Cardiac fibroblast (primary cell): ENCODE results near the gene FARS2.
A peak's percentile ranks its signal among the peaks of the same experiment; 100 is the strongest.

Experiments used
- DNase-seq, 2 donors: peaks; one replicate each; pipeline versions ENCODE4 v3.0.0 to v3.0.0-alpha.2; 2010; ENCODE audit warnings: low read depth in 2 of 2
- H3K4me3 ChIP-seq, 2 donors: replicated peaks in 1 of 2; 1 replicate in 1 of 2; 2 replicates in 1 of 2; pipeline ENCODE4 v1.5.1; 2011; ENCODE audit warnings: low read depth in 2 of 2, low read length in 2 of 2, mild to moderate bottlenecking in 2 of 2, moderate library complexity in 1 of 2
- CTCF ChIP-seq: IDR thresholded peaks from one replicate; pipeline ENCODE4 v1.5.1; 2011; ENCODE audit warnings: low read depth, mild to moderate bottlenecking, low read length, inconsistent platforms

FARS2 gene

GRCh38 chr6:5305968-5306626, 44.8 kb downstream of the FARS2 start:
- H3K4me3 ChIP-seq, result no peak overlapping the region
- DNase-seq, result peak in 1 of 2 donors; percentile 36
- TF ChIP-seq CTCF, result no peak

DNA sequence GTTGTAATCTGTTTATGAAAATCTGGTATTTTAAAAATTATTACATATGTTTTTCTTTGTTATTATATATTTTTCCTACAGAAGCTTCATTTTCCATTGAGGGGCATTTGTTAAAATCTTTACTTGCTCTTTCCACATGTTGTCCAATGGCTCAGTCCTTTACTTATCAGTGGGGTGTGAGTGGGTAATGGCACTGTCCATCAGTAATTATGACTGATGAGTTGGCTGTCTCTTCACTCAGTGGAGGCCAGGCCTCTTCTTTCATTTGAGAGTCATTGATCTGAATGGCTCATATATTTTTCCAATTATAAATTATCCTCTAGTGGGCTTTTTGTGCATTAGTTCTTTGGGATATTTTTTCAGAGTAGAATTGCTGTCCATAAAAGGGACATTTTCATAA, 45.7 kb downstream of the FARS2 start:
- no peak overlapping the region for H3K4me3 ChIP-seq
- no peak for DNase-seq
- no peak for TF ChIP-seq CTCF

DNA sequence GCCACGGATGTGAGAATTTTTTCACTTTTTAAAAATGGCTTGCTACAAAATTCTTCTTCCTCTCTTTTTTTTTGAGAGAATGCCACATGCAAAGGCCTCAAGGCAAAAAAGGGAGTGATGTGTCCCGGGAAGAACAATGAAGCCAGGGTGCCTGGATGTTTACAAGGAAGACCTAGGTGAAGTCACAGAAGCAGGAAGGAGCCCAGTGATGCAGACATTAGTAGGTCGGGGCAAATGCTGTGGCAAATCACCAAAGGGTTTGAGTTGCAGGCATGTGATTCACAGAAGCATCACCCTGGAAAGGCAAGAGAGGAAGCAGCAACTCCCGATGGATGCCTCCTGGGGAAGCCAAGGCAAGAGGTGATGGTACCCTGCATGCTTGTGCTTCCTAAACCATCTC, 46.8 kb downstream of the FARS2 start:
- H3K4me3 ChIP-seq, result no peak overlapping the region
- no peak for TF ChIP-seq CTCF

DNA sequence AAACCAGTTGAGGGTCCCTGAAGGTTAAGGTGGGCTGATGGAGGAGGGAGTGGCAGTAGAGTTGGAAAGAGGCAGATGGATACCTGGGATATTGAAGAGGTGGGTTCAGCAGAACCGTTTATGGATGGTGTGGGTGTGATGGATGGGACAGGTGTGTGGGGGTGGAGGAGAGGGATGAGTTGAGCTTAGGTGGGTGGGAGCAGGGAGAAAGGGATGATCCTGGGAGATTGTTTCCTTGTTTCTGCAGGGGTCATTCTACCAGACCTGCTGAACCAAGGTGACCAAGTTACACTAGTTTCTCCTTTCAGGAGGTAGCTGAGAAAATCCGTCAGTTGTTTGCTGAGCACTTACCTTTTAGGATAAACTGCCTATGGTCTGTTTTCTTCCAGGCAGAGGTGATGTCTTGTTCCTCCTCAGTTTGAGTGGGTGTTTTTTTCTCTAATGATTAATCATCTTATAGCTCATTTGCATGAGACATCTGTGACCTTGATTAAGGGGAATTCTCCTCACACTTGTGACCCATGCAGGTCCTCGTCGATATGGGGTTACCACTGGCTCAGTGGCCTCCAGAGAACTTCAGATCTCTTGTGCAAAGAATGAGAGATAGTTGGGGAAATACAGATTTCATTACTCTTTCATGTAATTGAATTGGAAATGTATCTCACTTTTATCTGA, 53.0 kb downstream of the FARS2 start:
- TF ChIP-seq CTCF, result no peak
- DNase-seq, result no peak
- no peak overlapping the region for H3K4me3 ChIP-seq

More for the DNA sequence above, 46.8 kb downstream of the FARS2 start:
- DNase-seq, result peak in 1 of 2 donors; percentile 58

GRCh38 chr6:5315881-5316280, 54.6 kb downstream of the FARS2 start:
- DNase-seq, result no peak
- TF ChIP-seq CTCF, result no peak
- H3K4me3 ChIP-seq, result no peak overlapping the region

DNA sequence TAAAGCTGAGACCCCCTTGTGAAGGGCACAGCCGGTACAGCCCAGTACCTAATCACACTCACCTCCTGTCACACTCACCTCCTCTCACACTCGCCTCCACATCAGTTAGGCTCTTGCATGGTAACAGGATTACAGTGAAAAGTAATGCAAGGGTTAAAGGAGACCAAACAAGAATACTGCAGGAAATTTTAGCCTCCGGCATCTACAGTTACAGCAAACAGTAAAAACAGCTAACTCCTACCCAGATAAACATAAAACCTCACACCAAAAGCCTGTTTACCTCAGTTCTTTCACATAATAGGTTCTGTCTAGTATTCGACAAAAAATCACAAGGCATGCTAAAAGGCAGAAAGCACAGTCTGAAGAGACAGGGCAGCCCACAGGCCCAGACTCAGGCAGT, 55.6 kb downstream of the FARS2 start:
- no peak overlapping the region for H3K4me3 ChIP-seq
- DNase-seq, result no peak
- no peak for TF ChIP-seq CTCF
